Measurements from ENCODE around the gene EXOC4.
A peak's percentile ranks its signal among the peaks of the same experiment; 100 is the strongest.

EXOC4 gene

DNA sequence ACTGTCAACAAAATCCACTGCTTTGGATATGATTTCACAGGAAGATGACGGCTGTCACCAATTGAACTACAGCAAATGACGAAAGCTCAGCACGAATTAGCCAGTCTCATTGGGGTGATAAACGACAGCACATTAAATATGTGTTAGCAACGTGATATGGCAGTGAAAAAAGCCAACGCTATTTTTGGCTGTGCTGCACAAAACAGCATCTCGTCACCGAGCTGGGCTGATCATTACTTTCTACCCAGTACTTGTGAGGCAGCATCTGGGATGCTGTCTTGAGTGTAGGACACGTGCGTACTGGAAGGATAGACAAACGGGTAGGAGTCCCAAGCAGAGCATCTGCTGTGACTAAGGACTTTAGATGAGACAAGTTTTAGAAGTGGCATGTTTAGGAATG lies 138.3 kb downstream of the EXOC4 start:
- H3K4me1 Mint-ChIP-seq: peaks cover 11% of the 10 kb centered on the region
- TF ChIP-seq, protein P1, sequence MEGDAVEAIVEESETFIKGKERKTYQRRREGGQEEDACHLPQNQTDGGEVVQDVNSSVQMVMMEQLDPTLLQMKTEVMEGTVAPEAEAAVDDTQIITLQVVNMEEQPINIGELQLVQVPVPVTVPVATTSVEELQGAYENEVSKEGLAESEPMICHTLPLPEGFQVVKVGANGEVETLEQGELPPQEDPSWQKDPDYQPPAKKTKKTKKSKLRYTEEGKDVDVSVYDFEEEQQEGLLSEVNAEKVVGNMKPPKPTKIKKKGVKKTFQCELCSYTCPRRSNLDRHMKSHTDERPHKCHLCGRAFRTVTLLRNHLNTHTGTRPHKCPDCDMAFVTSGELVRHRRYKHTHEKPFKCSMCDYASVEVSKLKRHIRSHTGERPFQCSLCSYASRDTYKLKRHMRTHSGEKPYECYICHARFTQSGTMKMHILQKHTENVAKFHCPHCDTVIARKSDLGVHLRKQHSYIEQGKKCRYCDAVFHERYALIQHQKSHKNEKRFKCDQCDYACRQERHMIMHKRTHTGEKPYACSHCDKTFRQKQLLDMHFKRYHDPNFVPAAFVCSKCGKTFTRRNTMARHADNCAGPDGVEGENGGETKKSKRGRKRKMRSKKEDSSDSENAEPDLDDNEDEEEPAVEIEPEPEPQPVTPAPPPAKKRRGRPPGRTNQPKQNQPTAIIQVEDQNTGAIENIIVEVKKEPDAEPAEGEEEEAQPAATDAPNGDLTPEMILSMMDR (IDR thresholded peaks at IDR 0.05; ENCODE audit: unreplicated experiment in 3 of 3): no peak
- no peak overlapping the region for H3K4me3 Mint-ChIP-seq
- H3K9me3 Mint-ChIP-seq: peaks cover 3% of the 10 kb centered on the region
- peaks cover 16% of the 10 kb centered on the region for H3K36me3 Mint-ChIP-seq (ENCODE audit: low read depth)
- no peaks in the 10 kb centered on the region for H3K27me3 Mint-ChIP-seq (ENCODE audit: low read depth)
- H3K27ac Mint-ChIP-seq: no peak overlapping the region

DNA sequence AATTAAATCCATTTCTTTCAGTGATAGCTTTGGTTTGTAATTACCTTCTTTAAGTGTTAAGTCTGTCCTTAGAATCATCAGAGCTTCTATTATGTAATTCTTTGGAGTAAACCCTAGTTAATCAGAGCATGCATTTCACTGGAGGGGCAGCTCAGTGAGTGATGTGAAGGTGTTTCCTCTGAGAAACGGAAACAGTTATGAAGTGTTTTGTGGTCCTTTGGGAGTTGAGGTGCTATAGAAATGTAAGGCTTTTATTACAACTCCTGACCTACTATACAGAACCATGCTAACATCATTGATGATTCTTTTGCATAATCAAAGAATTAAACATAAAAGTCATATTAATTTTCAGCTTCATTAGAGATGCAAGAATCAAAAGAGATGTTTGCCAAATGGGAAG lies 141.5 kb downstream of the EXOC4 start:
- H3K27me3 Mint-ChIP-seq (ENCODE audit: low read depth): no peaks in the 10 kb centered on the region
- TF ChIP-seq, protein P1 (IDR thresholded peaks at IDR 0.05; ENCODE audit: unreplicated experiment in 3 of 3): no peak
- peaks cover 4% of the 10 kb centered on the region for H3K36me3 Mint-ChIP-seq (ENCODE audit: low read depth)
- H3K9me3 Mint-ChIP-seq: no peaks in the 10 kb centered on the region
- H3K4me1 Mint-ChIP-seq: peaks cover 11% of the 10 kb centered on the region
- no peak overlapping the region for H3K4me3 Mint-ChIP-seq
- no peak overlapping the region for H3K27ac Mint-ChIP-seq

DNA sequence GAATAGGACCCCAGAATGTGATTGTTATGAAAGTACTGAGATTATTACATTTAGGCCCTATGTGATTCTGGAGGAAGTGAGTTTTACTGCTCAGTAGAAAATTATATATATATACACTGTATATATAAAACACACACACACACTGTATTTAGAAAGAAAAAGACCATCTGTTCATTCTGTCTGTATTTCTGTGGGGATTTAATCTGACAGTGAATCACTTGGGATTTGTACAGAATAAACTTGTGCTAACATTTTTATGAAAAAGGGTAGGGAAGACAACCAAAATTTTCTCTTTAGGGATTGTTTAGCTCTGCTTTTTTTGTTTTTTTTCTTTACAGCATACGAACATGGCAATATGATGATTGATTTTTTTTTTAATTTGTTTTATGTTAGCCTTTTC lies 142.7 kb downstream of the EXOC4 start:
- TF ChIP-seq, protein P1 (IDR thresholded peaks at IDR 0.05; ENCODE audit: unreplicated experiment in 3 of 3): no peak
- Mint-ChIP-seq H3K27me3 (ENCODE audit: low read depth) (no peaks in the 10 kb centered on the region), H3K4me3 (no peak overlapping the region), H3K9me3 (no peaks in the 10 kb centered on the region), H3K36me3 (ENCODE audit: low read depth) (no peaks in the 10 kb centered on the region), H3K4me1 (peaks cover 11% of the 10 kb centered on the region), H3K27ac (peak overlapping the region in 1 of 3 experiments; percentile 23)

DNA sequence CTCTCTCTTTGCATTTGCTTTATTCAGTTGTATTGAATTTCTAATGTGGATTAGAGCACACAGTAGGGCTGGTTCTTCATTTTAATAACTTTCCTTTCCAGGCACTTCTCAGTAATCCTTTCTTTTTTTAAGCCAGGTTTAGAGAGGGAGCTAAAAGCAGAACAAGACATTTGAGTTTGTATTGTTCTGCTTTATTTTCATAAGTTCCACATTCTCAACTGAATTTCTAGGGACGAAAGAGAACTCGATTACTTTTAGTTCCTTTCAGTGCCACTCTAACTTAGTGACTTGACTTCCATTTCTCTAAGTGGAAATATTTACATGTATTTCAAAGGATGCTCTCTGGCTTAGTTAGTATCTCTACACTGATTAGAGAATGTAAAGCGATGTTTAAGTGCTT lies 145.6 kb downstream of the EXOC4 start:
- H3K36me3 Mint-ChIP-seq (ENCODE audit: low read depth): no peaks in the 10 kb centered on the region

DNA sequence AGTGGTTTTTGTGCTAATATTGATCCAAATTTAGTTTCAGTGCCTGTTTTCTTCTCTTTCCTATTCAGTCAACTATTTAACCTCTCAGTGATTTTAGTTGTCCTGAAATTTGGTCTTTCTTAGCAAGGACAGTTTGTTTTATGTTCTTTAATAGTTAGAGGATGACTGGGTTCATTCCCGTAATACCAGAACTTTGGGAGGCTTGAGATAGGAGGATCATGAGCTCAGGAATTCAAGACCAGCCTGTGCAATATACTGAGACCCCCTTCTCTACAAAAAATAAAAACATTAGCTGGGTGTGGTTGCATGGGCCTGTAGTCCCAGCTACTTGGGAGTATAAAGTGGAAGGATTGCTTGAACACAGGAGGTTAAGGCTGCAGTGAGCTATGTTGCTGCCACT lies 148.3 kb downstream of the EXOC4 start:
- peaks cover 3% of the 10 kb centered on the region for H3K36me3 Mint-ChIP-seq (ENCODE audit: low read depth)

More for the DNA sequence above, 145.6 kb downstream of the EXOC4 start:
- Mint-ChIP-seq H3K4me3 (no peak overlapping the region), H3K27ac (no peak overlapping the region), H3K27me3 (ENCODE audit: low read depth) (no peaks in the 10 kb centered on the region), H3K9me3 (no peaks in the 10 kb centered on the region), H3K4me1 (peaks cover 11% of the 10 kb centered on the region)
- TF ChIP-seq, protein P1 (IDR thresholded peaks at IDR 0.05; ENCODE audit: unreplicated experiment in 3 of 3): no peak

DNA sequence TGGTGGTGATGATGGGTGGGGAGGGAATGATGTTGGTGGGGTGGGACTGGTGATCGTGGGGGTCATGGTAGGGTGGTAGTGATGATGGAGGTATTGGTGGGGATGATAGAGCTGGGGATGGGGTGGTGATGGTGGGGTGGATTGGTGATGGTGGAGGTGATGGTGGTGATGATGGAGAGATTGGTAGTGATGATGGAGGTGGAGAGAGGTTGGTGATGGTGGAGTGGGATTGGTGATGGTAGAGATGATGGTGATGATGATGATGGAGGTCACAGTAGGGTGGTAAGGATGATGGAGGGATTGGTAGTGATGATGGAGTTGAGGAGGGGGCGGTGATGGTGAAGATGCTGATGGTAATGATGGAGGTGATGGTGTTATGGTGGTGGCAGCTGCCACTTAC lies 155.3 kb downstream of the EXOC4 start:
- TF ChIP-seq, protein P1 (IDR thresholded peaks at IDR 0.05; ENCODE audit: unreplicated experiment in 3 of 3): no peak
- Mint-ChIP-seq H3K36me3 (ENCODE audit: low read depth) (peaks cover 3% of the 10 kb centered on the region), H3K4me1 (no peaks in the 10 kb centered on the region), H3K27ac (no peak overlapping the region), H3K27me3 (ENCODE audit: low read depth) (no peaks in the 10 kb centered on the region), H3K9me3 (no peaks in the 10 kb centered on the region), H3K4me3 (no peak overlapping the region)

More for the DNA sequence above, 148.3 kb downstream of the EXOC4 start:
- Mint-ChIP-seq H3K4me3 (no peak overlapping the region), H3K9me3 (no peaks in the 10 kb centered on the region), H3K27ac (no peak overlapping the region), H3K27me3 (ENCODE audit: low read depth) (no peaks in the 10 kb centered on the region), H3K4me1 (no peaks in the 10 kb centered on the region)
- TF ChIP-seq, protein P1 (IDR thresholded peaks at IDR 0.05; ENCODE audit: unreplicated experiment in 3 of 3): no peak

All from nephron (organoid).